Muscle layer of colon (tissue), 2 donors: ENCODE results near the gene ZNF653.
"Not testable (repeated sequence)": the region's sequence is repeated elsewhere in the genome, so short reads cannot be mapped to it uniquely, and the experiment has no call there.

Source experiments
- H3K27ac ChIP-seq: one replicate; pipeline ENCODE4 v1.7.0; 2013; ENCODE audit warnings: low read depth, mild to moderate bottlenecking, low read length, moderate library complexity
- H3K27me3 ChIP-seq, 2 donors: one replicate each; pipeline ENCODE4 v1.7.0; 2013; ENCODE audit warnings: low read length in 2 of 2, mild to moderate bottlenecking in 2 of 2; ENCODE audit not compliant: insufficient read depth in 2 of 2, control insufficient read depth in 1 of 2
- H3K36me3 ChIP-seq: one replicate; pipeline ENCODE4 v1.7.0; 2013; ENCODE audit warnings: mild to moderate bottlenecking, low read length; ENCODE audit not compliant: insufficient read depth
- H3K4me1 ChIP-seq: one replicate; pipeline ENCODE4 v1.7.0; 2013; ENCODE audit warnings: mild to moderate bottlenecking, low read length; ENCODE audit not compliant: insufficient read depth
- H3K4me3 ChIP-seq, 2 donors: one replicate each; pipeline ENCODE4 v1.7.0; 2013; ENCODE audit warnings: low read length in 2 of 2, low read depth in 1 of 2, mild to moderate bottlenecking in 1 of 2, moderate library complexity in 1 of 2
- H3K9ac ChIP-seq: one replicate; pipeline ENCODE4 v1.7.0; 2013; ENCODE audit warnings: low read length
- H3K9me3 ChIP-seq: one replicate; pipeline ENCODE4 v1.7.0; 2013; ENCODE audit warnings: mild to moderate bottlenecking, low read length
- donor health status: abdominal sarcoma.
- donor health status: Adenocarcinoma of cecum.

Gene ZNF653

DNA sequence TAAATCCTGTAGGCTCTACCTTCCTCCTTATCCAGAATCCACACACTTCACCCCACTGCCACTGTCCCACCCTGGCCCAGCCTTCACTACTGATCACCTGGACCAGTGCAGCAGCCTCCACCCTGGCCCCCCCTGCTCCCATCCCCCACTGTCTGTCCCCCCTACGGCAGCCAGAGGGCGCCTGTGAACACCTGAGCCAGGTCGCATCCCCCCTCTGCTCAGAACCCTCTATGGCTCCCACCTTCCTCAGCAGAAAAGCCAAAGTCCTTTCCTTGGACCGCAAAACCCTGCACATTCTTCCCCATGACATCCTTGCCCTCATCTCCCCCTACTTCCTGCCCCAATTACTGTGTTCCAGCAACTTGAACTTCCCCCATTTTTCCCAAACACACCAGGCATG, 45.4 kb downstream of the ZNF653 start:
- Histone ChIP-seq H3K27me3 (peaks cover 0 to 5% of the 10 kb centered on the region in 2 donors), H3K27ac (no peak overlapping the region), H3K36me3 (no peaks in the 10 kb centered on the region), H3K4me1 (no peaks in the 10 kb centered on the region), H3K4me3 (no peak overlapping the region), H3K9me3 (no peaks in the 10 kb centered on the region), H3K9ac (no peak overlapping the region)

DNA sequence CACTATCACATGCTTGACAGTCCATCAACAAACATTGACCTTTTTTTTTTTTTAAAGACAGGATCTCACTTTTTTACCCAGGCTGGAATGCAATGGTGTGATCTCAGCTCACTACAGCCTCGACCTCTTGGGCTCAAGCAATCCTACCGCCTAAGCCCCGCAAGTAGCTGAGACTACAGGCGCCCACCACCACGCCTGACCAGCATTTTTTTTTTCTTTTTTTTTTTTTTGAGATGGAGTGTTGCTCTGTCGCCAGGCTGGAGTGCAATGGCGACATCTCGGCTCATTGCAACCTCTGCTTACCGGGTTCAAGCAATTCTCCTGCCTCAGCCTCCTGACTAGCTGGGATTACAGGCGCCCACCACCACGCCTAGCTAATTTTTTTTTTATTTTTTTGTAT, 46.7 kb downstream of the ZNF653 start:
- H3K4me3 ChIP-seq, H3K27ac ChIP-seq, H3K27me3 ChIP-seq, H3K36me3 ChIP-seq, H3K9me3 ChIP-seq, H3K9ac ChIP-seq, H3K4me1 ChIP-seq: not testable (repeated sequence)

DNA sequence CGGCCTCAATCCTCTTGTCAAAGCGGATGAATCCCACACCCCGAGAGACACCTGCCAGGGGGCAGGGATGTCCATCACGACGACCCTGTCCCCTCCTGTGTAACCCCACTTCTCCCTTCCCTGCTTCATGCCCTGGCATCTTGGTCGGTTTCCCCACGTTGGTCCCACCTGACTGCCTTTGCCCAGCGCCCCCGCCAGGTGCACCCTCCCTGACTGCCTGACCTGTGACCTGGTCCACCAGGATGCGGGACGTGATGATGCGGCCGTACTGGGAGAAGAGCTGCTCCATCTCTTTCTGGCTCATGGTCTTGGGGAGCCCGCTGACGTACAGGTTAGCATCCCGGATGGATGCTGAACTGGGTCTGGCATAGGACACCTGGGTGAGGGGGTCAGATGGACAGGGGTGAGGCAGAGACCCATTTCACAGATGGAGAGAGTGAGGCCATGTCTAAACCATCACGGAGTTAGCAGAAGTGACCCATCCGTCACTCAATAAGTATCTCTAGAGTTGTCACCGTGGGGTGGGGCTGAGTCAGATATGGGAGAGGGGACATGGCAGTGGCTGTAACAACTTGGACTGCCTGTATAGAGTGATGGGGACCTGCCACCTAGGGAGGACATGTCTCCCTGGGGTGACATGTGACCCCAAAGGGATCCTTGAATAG, 47.3 kb downstream of the ZNF653 start:
- Histone ChIP-seq H3K27ac (no peak overlapping the region), H3K9me3 (no peaks in the 10 kb centered on the region), H3K4me3 (no peak overlapping the region), H3K27me3 (peaks cover 0 to 5% of the 10 kb centered on the region in 2 donors), H3K36me3 (no peaks in the 10 kb centered on the region), H3K4me1 (no peaks in the 10 kb centered on the region), H3K9ac (no peak overlapping the region)

- H3K4me1 ChIP-seq, result no peaks in the 10 kb centered on the region
These were observed 47.8 kb downstream of the ZNF653 start for GRCh38 chr19:11457831-11458230.

GRCh38 chr19:11457115-11457514, 48.5 kb downstream of the ZNF653 start:
- no peak overlapping the region for H3K9ac ChIP-seq
- H3K27me3 ChIP-seq, result peaks cover 0 to 13% of the 10 kb centered on the region in 2 donors
- H3K4me3 ChIP-seq, result no peak overlapping the region
- H3K36me3 ChIP-seq, result no peaks in the 10 kb centered on the region
- H3K9me3 ChIP-seq, result no peaks in the 10 kb centered on the region
- H3K4me1 ChIP-seq, result no peaks in the 10 kb centered on the region
- H3K27ac ChIP-seq, result no peak overlapping the region

More at GRCh38 chr19:11457831-11458230, 47.8 kb downstream of the ZNF653 start:
- Histone ChIP-seq H3K4me3 (no peak overlapping the region), H3K9me3 (no peaks in the 10 kb centered on the region), H3K27ac (no peak overlapping the region), H3K36me3 (no peaks in the 10 kb centered on the region), H3K9ac (no peak overlapping the region), H3K27me3 (peaks cover 0 to 8% of the 10 kb centered on the region in 2 donors)

DNA sequence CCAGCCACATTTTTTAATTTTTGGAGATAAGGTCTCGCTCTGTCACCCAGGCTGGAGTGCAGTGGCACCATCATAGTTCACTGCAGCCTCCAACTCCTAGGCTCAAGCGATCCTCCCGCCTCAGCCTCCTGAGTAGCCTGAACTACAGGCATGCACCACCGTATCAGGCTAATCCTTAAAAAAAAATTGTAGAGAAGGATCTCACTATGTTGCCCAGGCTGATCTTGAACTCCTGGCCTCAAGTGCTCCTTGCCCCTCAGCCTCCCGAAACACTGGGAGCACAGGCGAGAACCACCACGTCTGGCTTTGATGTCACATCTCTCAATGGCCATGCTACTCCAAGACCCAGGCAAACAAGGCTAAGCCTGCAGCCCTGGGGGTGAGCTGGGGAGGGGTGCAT, 49.0 kb downstream of the ZNF653 start:
- H3K27me3 ChIP-seq, result peaks cover 0 to 16% of the 10 kb centered on the region in 2 donors
- H3K27ac ChIP-seq, result no peak overlapping the region
- H3K9me3 ChIP-seq, result no peaks in the 10 kb centered on the region
- H3K9ac ChIP-seq, result no peak overlapping the region
- no peaks in the 10 kb centered on the region for H3K4me1 ChIP-seq
- H3K4me3 ChIP-seq, result no peak overlapping the region
- no peaks in the 10 kb centered on the region for H3K36me3 ChIP-seq

DNA sequence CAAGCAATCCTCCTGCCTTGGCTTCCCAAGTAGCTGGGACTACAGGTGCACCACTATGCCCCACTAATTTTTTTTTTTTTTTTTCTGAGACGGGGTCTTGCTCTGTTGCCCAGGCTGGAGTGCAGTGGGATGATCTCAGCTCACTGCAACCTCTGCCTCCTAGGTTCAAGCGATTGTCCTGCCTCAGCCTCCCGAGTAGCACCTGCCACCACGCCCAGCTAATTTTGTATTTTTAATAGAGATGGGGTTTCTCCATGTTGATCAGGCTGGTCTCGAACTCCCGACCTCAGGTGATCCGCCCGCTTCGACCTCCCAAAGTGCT, 50.4 kb downstream of the ZNF653 start:
- H3K27ac ChIP-seq, H3K9me3 ChIP-seq, H3K9ac ChIP-seq, H3K36me3 ChIP-seq, H3K4me1 ChIP-seq, H3K4me3 ChIP-seq: not testable (repeated sequence)
- peaks cover 0 to 17% of the 10 kb centered on the region in 2 donors for H3K27me3 ChIP-seq

- no peak overlapping the region for H3K9ac ChIP-seq
- no peak overlapping the region for H3K27ac ChIP-seq
- H3K9me3 ChIP-seq, result no peaks in the 10 kb centered on the region
- no peaks in the 10 kb centered on the region for H3K4me1 ChIP-seq
- peaks cover 0 to 14% of the 10 kb centered on the region in 2 donors for H3K27me3 ChIP-seq
- H3K4me3 ChIP-seq, result no peak overlapping the region
- no peaks in the 10 kb centered on the region for H3K36me3 ChIP-seq
These were observed 51.9 kb downstream of the ZNF653 start for GRCh38 chr19:11453468-11454341.

DNA sequence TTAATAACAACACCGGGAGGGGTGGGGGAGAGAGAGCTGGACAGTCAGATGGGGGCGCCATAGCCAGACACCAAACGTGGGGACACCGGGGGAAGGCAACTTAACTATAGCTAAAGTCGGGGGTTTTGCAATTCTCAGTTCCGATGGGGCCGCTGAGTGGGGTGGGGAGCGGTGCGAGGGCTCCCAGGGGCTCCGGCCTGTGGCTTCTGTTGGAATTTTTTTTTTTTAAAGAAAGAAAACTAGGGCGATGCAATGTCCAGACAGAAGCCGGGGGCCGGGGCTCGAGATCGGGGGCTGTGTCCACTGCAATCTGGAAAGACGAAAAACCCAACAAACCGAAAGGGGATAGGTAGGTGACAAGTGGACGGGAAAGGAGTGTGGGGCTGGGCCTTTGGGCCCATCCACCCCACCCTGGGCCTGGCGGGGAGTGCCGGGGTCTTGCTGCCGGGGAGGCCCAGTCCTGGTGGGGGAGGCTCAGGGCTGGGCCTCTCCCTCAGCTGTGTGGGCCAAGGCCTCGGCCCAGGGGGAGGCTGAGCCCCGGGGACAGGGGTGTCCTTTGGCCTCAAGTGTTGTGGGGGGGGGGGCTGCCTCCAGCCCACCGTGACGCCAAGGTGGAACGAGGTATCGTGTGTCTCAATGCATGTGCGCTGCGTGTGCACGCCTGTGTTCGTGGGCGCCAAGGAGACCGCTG, 52.9 kb downstream of the ZNF653 start:
- Histone ChIP-seq H3K4me1 (no peaks in the 10 kb centered on the region), H3K4me3 (no peak overlapping the region), H3K9me3 (no peaks in the 10 kb centered on the region), H3K27ac (no peak overlapping the region), H3K36me3 (no peaks in the 10 kb centered on the region), H3K27me3 (peaks cover 0 to 14% of the 10 kb centered on the region in 2 donors), H3K9ac (no peak overlapping the region)

- H3K4me3 ChIP-seq, result no peak overlapping the region
- H3K4me1 ChIP-seq, result no peaks in the 10 kb centered on the region
- no peaks in the 10 kb centered on the region for H3K9me3 ChIP-seq
- no peak overlapping the region for H3K27ac ChIP-seq
- no peak overlapping the region for H3K9ac ChIP-seq
- peaks cover 3% of the 10 kb centered on the region for H3K36me3 ChIP-seq
- H3K27me3 ChIP-seq, result peaks cover 0 to 14% of the 10 kb centered on the region in 2 donors
These were observed 53.6 kb downstream of the ZNF653 start for GRCh38 chr19:11451871-11452619.

- peaks cover 8% of the 10 kb centered on the region for H3K36me3 ChIP-seq
- no peak overlapping the region for H3K27ac ChIP-seq
- H3K9me3 ChIP-seq, result no peaks in the 10 kb centered on the region
- H3K4me3 ChIP-seq, result no peak overlapping the region
- no peaks in the 10 kb centered on the region for H3K4me1 ChIP-seq
- no peak overlapping the region for H3K9ac ChIP-seq
- H3K27me3 ChIP-seq, result peaks cover 0 to 14% of the 10 kb centered on the region in 2 donors
These were observed 54.2 kb downstream of the ZNF653 start for GRCh38 chr19:11451327-11451870.
